Thyroid gland (tissue), 4 donors: ENCODE data around the gene CLTA. TPM values are rescaled to one million over a fixed set of nuclear protein-coding genes. Genes with fewer than 3 reads are reported as not detected.

Source experiments
- DNase-seq, 2 donors: peaks; one replicate each; pipeline ENCODE4 v3.0.0-alpha.2; 2019
- H3K27ac ChIP-seq, 3 donors: fragments of 200-600 bp; sonication (generic); 1 replicate in 2 of 3; 2 replicates in 1 of 3; pipeline ENCODE4 v1.5.1; 2016 to 2019; ENCODE audit warnings: mild to moderate bottlenecking in 1 of 3, moderate library complexity in 1 of 3
- H3K27me3 ChIP-seq: fragments of 200-600 bp; sonication (generic); one replicate; pipeline ENCODE4 v1.5.1; 2019
- H3K36me3 ChIP-seq, 2 donors: fragments of 200-600 bp; sonication (generic); one replicate each; pipeline ENCODE4 v1.5.1; 2016 to 2019
- H3K4me1 ChIP-seq, 2 donors: fragments of 200-600 bp; sonication (generic); one replicate each; pipeline ENCODE4 v1.5.1; 2017 to 2019
- H3K4me3 ChIP-seq, 3 donors: fragments of 200-600 bp; sonication (generic); replicated peaks in 1 of 3; 1 replicate in 2 of 3; 2 replicates in 1 of 3; pipeline ENCODE4 v1.5.1; 2016; ENCODE audit warnings: mild to moderate bottlenecking in 1 of 3
- H3K9me3 ChIP-seq: fragments of 200-600 bp; sonication (generic); one replicate; pipeline ENCODE4 v1.5.1; 2017
- POLR2A ChIP-seq, 2 donors: fragments of 450-650 bp; IDR thresholded peaks; one replicate each; pipeline ENCODE4 v1.6.1; 2017; ENCODE audit warnings: antibody characterized with exemption in 2 of 2, mild to moderate bottlenecking in 2 of 2, moderate library complexity in 1 of 2
- WGBS, 2 donors: methylation state at CpG; one replicate each; pipeline ENCODE4 v1.1.5; 2017; 5-methylcytosine and 5-hydroxymethylcytosine counted together
- intact Hi-C: fragments of 100-400 bp; cut with DNase I; formaldehyde crosslinking; loops from one replicate; pipeline ENCODE4 v1.15.1; 2023
- total RNA-seq, 4 donors: library from RNA; depleted of rRNA; stranded (reverse); fragments of >200 nt; gene quantifications; one replicate each; pipeline ENCODE4 v1.2.3, GENCODE V29; 2016
- TF ChIP-seq, protein P1 (sequence below), 6 experiments: fragments of 200-600 bp in 3 of 6; fragments of 450-650 bp in 3 of 6; sonication (generic) in 3 of 6; IDR thresholded peaks; one replicate each; pipeline ENCODE4 v1.5.1; 2016 to 2019; ENCODE audit warnings: antibody characterized with exemption in 6 of 6, mild to moderate bottlenecking in 2 of 6, inconsistent platforms in 1 of 6, moderate library complexity in 1 of 6

The CLTA gene
- total RNA-seq, 4 donors from 2014 or later, result 215 to 373 (median 259) TPM

DNA sequence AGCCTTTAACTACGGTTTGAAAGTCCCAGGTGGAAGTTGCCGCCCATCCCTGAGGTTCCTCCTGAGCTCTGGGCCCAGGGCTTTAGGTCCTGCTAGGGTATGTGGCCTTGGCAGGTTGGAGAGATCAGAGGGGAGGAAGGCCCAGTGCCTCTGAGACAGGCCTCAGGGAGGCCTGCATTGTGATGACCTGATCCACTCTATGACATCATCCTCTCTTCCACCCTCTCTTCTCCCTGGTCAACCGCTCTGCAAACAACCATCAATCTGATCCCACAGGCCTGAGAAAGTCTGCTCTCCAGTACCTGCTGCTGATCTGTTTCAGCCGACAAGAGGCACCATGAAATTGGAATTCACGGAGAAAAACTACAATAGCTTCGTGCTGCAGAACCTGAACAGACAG, 21.6 kb upstream of the CLTA start, which contains the start of gene CCIN:
Gene CCIN, plus strand, starts transcription at position 223 of the 400 bp plus-strand sequence. Its CDS starts 115 bp downstream, at position 338.
- peaks cover 0 to 16% of the 10 kb centered on the region in 2 donors for H3K4me1 ChIP-seq
- H3K4me3 ChIP-seq, result no peak within 1 kb of the TSS
- intact Hi-C loops, result loop anchor here (10.0 kb wide), 1 partner anchor 214 kb away; the partner anchor contains the start of gene OR2S2
- H3K9me3 ChIP-seq, result no peaks in the 10 kb centered on the region
- H3K36me3 ChIP-seq, result no peaks in the 10 kb centered on the region
- H3K27me3 ChIP-seq, result no peaks in the 10 kb centered on the region
- DNase-seq, result no peak
- TF ChIP-seq, protein P1, sequence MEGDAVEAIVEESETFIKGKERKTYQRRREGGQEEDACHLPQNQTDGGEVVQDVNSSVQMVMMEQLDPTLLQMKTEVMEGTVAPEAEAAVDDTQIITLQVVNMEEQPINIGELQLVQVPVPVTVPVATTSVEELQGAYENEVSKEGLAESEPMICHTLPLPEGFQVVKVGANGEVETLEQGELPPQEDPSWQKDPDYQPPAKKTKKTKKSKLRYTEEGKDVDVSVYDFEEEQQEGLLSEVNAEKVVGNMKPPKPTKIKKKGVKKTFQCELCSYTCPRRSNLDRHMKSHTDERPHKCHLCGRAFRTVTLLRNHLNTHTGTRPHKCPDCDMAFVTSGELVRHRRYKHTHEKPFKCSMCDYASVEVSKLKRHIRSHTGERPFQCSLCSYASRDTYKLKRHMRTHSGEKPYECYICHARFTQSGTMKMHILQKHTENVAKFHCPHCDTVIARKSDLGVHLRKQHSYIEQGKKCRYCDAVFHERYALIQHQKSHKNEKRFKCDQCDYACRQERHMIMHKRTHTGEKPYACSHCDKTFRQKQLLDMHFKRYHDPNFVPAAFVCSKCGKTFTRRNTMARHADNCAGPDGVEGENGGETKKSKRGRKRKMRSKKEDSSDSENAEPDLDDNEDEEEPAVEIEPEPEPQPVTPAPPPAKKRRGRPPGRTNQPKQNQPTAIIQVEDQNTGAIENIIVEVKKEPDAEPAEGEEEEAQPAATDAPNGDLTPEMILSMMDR (IDR thresholded peaks at IDR 0.05), result no peak
- TF ChIP-seq POLR2A (IDR thresholded peaks at IDR 0.05), result no peak
- no peak within 1 kb of the TSS for H3K27ac ChIP-seq
- 91 to 94% methylated on average over 6 of the region's 6 CpGs for WGBS, 2 donors

DNA sequence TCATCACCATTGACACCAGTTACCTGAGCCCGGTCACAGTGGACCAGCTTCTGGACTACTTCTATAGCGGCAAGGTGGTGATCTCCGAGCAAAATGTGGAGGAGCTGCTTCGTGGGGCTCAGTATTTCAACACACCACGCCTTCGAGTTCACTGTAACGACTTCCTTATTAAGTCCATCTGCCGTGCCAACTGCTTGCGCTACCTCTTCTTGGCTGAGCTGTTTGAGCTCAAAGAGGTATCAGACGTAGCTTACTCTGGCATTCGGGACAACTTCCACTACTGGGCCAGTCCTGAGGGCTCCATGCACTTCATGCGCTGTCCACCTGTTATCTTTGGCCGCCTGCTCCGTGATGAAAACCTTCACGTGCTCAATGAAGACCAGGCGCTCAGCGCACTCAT, 21.0 kb upstream of the CLTA start:
- Histone ChIP-seq H3K27ac (no peak overlapping the region), H3K27me3 (no peaks in the 10 kb centered on the region), H3K4me1 (peaks cover 0 to 16% of the 10 kb centered on the region in 2 donors), H3K9me3 (no peaks in the 10 kb centered on the region), H3K36me3 (no peaks in the 10 kb centered on the region), H3K4me3 (no peak overlapping the region)
- intact Hi-C loops, result loop anchor here (10.0 kb wide), 1 partner anchor 215 kb away; the partner anchor contains the start of gene OR2S2
- DNase-seq, result no peak
- 93 to 94% methylated on average over 17 of the region's 17 CpGs for WGBS, 2 donors
- TF ChIP-seq, protein P1 (IDR thresholded peaks at IDR 0.05), result no peak
- TF ChIP-seq POLR2A (IDR thresholded peaks at IDR 0.05), result no peak

DNA sequence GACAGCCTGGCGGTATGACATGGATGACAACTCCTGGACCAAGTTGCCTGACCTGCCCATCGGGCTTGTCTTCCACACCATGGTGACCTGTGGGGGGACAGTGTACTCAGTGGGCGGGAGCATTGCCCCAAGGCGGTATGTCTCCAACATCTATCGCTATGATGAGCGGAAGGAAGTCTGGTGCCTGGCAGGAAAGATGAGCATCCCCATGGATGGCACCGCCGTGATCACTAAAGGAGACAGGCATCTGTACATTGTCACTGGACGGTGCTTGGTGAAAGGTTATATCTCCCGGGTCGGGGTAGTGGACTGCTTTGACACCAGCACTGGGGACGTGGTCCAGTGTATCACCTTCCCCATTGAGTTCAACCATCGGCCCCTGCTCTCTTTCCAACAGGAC, 20.2 kb upstream of the CLTA start:
- Histone ChIP-seq H3K27me3 (no peaks in the 10 kb centered on the region), H3K27ac (no peak overlapping the region), H3K4me1 (peaks cover 0 to 13% of the 10 kb centered on the region in 2 donors), H3K4me3 (no peak overlapping the region), H3K36me3 (no peaks in the 10 kb centered on the region), H3K9me3 (no peaks in the 10 kb centered on the region)
- 95 to 97% methylated on average over 11 to 13 of the region's 13 CpGs for WGBS, 2 donors
- intact Hi-C loops, result no loop called here
- TF ChIP-seq, protein P1 (IDR thresholded peaks at IDR 0.05), result no peak
- no peak for DNase-seq

DNA sequence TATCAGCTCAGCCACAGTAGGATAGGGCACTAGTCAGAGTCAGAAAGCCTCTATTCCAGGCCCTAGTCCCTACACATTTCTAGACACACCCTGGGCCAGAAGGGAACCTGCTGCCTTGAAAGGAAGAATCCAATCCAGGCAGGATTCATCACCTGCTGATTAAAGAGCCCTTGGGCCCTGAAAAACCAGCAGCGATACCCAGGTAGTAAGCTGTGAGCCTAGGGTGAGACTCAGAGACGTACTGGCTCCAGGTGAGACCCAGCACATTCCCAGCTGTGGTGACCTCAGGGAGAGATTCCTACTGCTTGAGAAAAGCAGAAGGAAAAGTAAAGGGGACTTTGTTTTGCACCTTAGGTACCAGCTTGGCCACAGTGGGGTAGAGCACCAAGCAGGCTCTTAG, 16.9 kb upstream of the CLTA start:
- H3K36me3 ChIP-seq, result no peaks in the 10 kb centered on the region
- no peaks in the 10 kb centered on the region for H3K9me3 ChIP-seq
- no peak for DNase-seq
- no peaks in the 10 kb centered on the region for H3K27me3 ChIP-seq
- WGBS, 2 donors, result 89 to 100% methylated on average over 2 of the region's 2 CpGs
- no peak overlapping the region for H3K4me3 ChIP-seq
- H3K27ac ChIP-seq, result no peak overlapping the region
- no peak for TF ChIP-seq POLR2A (IDR thresholded peaks at IDR 0.05)
- TF ChIP-seq, protein P1 (IDR thresholded peaks at IDR 0.05), result no peak
- no peaks in the 10 kb centered on the region for H3K4me1 ChIP-seq
- intact Hi-C loops, result no loop called here

DNA sequence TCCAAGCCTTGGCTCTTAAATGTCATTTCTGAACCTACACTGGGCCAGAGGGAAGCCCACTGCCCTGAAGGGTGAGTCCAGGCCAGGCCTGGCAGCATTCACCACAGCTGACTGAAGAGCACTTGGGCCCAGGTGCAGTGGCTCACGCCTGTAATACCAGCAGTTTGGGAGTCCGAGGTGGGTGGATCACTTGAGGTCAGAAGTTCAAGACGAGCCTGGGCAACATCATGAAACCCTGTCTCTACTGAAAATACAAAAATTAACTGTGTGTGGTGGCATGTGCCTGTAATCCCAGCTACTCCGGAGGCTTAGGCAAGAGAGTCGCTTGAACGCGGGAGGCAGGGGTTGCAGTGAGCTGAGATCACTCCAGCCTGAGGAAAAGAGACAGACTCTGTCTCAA, 16.4 kb upstream of the CLTA start:
- intact Hi-C loops, result no loop called here
- no peak for DNase-seq
- no peak for TF ChIP-seq POLR2A (IDR thresholded peaks at IDR 0.05)
- TF ChIP-seq, protein P1 (IDR thresholded peaks at IDR 0.05), result no peak
- no peaks in the 10 kb centered on the region for H3K36me3 ChIP-seq
- WGBS, 2 donors, result 82 to 88% methylated on average over 7 of the region's 7 CpGs
- H3K4me1 ChIP-seq, result no peaks in the 10 kb centered on the region
- H3K27me3 ChIP-seq, result no peaks in the 10 kb centered on the region
- H3K9me3 ChIP-seq, result no peaks in the 10 kb centered on the region
- no peak overlapping the region for H3K4me3 ChIP-seq
- no peak overlapping the region for H3K27ac ChIP-seq
